ENCODE measurements around the gene AAMP.

The AAMP gene

DNA sequence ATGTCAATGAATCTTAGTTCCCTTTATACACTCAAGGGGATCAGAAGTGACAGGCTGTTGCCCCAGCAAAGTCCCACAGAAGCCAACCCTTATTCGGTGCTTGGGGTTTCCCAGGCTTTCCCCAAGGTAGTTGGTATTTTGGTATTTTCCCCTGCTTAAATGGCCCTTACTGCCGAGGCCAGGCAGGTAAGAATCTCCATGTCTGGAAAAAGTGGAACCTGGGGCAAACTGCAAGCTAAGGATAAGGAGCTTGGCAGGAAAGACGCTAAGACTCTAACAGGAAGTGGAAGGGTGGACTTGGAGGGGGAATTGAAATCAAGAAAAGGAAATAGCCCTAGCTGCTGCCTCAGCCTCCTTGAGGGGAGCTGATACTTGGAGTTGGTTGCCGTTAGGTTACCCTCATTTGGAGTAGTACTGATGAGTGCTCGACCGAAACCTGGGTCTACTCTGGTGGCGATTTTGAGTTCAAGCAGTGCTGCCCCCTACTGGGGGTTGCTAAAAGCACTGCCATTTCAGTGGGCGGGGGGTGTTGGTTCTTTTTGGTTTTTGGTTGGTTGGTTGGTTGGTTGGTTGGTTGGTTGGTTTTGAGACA, 12.5 kb downstream of the AAMP start:
- peak; percentile 54 to 56 for DNase-seq

DNA sequence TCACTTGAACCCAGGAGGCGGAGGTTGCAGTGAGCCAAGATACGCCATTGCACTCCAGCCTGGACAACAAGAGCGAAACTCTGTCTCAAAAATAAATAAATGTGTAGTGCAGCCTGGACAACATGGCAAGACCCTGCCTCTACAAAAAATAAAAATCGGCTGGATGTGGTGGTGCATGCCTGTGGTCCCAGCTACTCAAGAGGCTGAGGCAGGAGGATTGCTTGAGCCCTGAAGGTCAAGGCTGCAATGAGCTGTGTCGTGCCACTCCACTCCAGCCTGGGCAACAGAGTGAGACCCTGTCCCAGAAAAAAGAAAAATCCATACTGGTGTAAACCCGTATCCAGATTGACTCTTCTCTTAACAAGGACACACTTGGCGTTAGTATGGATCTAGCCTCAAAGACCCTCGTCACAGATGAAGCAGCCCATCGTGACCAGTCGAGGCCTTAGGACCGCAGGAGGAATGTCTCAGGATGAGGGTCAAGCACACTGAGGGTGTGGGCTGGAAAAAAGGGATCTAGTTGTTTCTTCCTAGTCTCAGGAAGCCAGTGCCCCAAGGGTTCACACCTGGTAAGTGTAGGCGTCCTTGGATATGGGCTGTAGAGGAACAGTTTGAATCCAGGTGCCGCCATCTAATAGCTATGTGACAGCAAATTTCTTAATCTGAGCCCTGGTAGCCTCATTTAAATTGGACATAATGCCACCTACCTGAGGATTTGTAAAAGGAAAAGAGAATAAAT, 13.2 kb downstream of the AAMP start:
- no peak for DNase-seq

- DNase-seq, result no peak
These were observed 14.5 kb downstream of the AAMP start for GRCh38 chr2:218255446-218255845.

DNA sequence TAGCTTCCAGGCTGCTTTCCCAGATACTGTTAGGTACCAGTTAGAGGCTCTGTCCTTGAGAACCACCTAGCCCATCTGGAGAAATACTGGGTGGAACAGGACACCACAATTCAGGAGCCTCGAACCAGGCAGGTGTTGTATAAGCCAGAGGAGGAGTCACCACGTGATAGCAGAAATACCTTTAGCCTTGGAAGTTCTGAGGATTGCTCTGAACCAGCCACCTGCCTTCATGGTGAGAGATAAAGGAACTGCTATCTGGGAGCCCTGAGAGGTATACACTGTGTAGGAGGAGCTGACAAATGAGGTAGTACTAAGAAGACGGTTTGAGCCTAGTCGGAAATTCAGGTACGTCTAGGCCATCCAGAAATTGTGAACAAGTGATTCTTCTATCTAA, 16.7 kb downstream of the AAMP start:
- DNase-seq, result no peak

DNA sequence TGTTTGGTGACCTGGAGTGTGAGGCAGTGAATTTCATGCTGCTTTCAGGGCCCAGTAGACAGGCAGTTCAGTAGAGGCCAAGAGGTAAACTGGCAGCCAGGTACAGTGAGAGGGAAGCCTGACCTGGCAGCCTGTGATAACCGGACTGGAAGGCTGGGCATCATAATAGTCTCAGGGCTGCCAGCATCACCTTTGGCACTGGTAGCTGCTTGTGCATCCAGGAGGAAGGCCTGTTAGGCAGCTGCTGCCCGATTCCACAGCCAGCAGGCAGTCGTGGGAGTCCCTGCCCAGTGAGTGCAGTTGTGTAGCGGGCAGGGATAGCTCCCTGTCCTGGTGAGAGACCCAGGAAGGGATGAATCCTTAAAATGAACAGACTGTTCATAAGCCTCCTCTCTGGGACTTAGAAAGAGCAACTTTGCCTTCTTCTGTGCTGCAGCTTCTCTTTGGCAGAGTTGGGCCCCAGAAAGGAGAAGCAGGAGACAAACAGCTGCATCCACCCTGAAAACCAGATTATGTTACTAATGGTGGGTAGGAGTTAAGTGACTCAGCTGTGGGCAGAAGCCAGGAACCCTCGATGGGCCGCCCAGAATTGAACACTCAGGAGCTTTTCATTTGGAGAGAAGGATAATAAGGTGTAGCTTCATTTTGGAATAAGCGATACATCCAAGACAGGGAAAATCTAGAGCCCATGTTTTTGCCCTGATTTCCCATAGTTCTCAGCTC, 17.3 kb downstream of the AAMP start:
- no peak for DNase-seq

GRCh38 chr2:218249691-218250090, 20.2 kb downstream of the AAMP start:
- no peak for DNase-seq

DNA sequence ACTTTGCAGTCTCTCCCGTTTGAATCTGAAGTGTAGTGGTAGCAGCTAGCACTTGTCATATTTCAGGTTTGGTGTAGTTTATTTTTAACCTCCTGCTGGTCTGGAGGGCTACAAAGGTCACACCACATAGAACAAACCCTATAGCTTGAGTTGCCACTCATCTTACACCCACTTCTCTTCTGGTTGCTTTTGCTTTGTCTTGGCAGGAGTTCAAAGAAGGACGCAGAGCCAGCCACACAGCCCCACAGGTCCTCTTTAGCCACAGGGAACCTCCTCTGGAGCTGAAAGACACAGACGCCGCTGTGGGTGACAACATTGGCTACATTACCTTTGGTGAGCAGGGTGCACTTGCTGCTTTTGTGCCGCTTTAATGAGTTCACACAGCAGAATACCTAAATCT, 24.7 kb downstream of the AAMP start:
- no peak for DNase-seq

- no peak for DNase-seq
These were observed 25.3 kb downstream of the AAMP start for GRCh38 chr2:218244665-218245064.

DNA sequence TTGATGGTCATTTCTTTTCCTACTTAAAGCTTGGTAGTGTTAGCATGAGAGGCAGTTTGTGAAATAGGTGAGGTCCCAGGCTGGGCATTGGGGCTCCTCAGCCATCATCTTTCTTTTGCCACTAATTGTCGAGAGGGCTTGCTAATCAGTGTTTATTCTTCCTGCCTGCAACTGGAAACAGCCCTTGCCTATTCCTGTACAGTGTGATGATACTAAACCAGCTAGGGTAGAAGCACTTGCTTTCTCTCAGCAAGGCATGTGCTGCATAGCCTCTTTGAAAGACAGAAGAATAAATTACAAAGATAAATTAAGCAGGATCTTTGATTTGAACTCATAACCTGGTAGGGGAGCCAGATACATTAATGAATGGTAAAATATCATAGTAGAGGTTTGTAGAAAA, 25.7 kb downstream of the AAMP start:
- DNase-seq, result no peak

DNA sequence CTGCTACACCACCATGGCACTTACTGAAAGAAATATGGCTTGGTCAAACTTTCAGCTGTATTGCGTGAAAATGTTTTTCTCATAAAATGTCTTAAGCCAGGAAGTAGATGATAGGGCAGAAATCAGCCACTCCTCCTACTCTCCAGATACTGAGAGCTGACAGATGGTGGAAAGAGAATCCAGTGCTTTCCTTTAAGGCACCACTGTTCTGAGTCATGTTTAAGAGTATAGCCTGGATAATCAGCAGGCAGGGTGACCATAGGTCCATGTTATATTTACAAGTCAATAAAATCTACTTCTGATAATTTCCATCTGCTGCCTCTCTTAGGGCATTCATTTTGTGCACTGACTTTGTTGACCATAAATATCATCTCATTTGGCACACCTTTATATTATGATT, 31.1 kb downstream of the AAMP start:
- DNase-seq, result no peak

DNA sequence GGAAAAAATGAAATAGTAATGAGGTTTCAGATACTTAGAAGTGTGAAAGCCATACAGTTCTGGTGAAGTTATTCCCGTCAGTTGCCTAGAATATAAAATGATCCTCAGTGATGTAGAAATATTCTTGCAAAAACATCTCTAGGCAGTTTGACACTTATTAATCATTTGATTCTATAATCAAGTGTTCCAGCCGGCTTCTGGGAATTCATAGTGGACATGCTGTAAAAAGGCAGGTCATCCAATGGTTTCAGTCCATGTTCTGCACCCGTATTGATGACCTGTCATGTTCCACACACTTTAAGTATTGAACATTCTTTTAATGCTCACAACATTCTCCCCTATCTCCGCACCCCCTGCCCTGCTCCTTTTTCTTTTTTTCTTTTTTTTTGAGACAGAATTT, 33.1 kb downstream of the AAMP start:
- no peak for DNase-seq

DNA sequence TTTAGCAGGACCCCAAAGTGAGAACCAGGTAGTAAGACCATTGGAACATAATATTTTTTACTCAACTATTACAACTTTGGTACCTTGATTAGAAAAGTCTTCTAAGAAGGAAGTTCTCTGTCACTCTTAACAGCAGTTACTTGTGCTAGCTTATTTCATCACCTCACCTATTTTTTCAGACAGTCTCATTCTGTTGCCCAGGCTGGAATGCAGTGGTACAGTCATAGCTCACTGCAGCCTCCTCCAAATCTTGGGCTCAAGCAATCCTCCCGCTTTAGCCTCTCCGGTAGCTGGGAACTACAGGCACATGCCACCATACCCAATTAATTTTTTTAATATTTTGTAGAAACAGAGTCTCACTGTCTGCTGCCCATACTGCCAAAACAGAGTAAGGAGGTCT, 34.9 kb downstream of the AAMP start:
- DNase-seq, result no peak

DNA sequence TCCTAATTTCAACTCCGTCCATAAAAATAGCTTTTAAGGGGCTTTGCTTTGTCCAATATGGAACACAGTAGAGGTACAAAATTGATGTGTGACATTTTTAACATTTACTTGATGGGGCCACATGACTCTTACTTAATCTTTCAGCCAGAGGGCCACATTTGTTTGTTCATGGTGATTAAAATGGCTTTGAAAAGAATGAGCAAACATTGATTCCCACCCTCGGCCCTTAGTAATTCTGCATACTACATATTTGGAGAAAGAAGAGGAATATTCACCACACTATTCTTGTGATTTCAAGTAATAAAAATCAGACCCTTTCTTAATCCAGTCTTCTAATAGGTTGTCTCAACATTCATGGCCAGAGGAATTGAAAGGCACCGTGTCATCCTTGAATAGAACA, 35.4 kb downstream of the AAMP start:
- no peak for DNase-seq

GRCh38 chr2:218233543-218233942, 36.4 kb downstream of the AAMP start:
- no peak for DNase-seq

DNA sequence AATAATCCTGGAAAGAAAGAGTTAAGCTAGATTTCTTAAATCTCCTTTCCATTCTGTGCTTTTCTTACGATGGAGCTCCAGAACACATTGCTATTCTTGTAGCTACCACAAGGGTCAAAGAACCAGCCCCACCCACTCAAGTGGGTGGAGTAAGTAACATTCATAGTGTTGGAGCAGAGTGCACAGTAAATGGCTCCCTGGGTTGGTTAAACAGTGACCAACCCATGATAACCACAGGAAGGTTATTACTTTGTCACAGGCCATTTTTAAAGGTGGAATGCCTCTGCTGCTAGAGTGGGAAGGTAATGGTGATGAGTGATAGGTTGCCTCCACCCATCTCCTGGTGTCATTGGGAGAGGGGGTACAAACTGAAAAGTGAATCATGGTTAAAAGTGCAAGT, 39.1 kb downstream of the AAMP start:
- DNase-seq, result no peak

DNA sequence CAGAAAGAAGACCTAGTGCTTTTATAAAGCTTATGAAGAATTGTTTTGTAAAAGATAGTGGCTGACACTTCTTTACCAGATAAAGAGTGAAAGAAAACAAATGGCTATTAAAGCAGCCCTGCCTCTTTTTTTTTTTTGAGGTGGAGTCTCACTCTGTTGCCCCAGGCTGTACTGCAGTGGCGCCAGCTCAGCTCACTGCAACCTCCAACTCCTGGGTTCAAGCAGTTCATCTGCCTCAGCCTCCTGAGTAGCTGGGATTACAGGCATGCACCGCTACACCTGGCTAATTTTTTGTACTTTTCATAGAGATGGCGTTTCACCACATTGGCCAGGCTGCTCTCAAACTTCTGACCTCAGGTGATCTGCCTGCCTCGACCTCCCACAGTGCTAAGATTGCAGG, 40.1 kb downstream of the AAMP start:
- no peak for DNase-seq

DNA sequence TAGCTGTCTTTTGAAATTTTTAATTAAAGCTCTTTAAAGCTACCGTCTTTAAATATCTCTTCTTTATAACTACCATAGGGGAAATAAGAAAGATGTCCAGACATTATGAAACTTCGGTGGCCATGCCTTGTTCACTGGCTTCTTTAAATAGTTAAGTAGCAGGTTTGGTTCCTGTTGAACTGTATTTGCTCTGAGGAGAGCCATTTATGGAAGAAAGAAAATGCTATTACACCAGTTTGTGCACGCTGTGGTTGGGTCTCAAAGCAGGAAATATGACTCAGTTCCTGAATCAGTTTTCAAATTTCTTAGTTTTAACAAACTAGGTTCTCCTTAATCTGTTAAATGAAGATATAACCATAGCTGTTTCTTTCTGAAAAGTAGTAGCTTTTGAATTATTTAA, 40.7 kb downstream of the AAMP start:
- peak in 1 of 2 experiments; percentile 42 for DNase-seq

DNA sequence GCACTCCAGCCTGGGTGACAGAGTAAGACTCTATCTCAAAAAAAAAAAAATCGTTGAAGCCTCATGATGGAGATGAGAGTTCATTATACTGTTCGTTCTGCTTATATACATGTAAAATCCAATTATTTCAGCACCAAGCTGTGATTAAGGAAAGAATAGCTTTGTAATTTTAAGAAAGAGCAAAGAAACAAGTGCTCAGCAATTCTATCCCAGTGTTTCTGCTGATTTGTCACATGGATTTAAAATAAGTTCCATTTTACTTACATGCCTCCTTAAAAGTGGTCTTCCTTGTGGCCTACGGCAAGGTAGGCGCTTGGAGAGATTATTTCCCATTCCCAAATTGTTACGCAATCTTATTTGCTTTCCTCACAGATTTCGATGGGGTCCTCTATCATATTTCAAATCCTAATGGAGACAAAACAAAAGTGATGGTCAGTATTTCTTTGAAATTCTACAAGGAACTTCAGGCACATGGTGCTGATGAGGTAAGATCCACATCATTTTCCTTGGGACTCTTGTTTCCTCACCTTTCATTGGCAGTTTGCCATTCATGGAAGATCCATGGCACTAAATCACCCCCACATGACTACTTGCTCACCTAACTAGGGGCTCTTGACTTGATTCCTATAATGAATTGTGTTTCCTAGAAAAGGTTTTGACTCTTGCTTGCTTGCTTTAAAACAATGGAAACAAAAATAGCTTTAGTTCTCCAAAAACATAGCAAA, 41.4 kb downstream of the AAMP start:
- DNase-seq, result no peak

DNA sequence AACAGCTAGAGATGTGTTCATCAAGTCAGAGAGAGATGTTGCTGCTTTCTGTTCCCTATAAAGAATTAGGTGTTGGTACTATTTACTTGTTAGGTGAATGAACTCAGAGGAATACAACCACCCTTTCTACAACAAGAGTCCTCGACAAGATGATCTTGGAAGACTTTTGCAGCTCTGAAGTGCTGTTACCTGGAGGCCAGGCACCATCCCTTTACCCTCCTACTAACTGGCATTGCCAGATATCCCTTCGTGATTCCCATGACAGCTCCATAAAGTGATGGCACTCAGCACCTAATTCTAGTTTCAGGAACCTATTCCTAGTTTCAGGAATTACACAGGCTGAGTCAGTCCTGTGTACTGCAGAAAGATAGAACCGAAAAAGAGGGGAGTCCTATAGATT, 43.0 kb downstream of the AAMP start:
- DNase-seq, result no peak

- DNase-seq, result no peak
These were observed 45.8 kb downstream of the AAMP start for GRCh38 chr2:218224186-218224585.

GRCh38 chr2:218223046-218223445, 46.9 kb downstream of the AAMP start:
- DNase-seq, result peak in 1 of 2 experiments; percentile 12

- no peak for DNase-seq
These were observed 48.9 kb downstream of the AAMP start for GRCh38 chr2:218221000-218221399.

- no peak for DNase-seq
These were observed 50.0 kb downstream of the AAMP start for GRCh38 chr2:218219934-218220333.

Measured in stimulated activated CD4-positive, alpha-beta T cell treated with anti-CD3 and anti-CD28 coated beads, Interleukin-4, amount 100 ng/mL, for 4 hours (primary cell).